Measurements from ENCODE around the gene TBX19.

DNA sequence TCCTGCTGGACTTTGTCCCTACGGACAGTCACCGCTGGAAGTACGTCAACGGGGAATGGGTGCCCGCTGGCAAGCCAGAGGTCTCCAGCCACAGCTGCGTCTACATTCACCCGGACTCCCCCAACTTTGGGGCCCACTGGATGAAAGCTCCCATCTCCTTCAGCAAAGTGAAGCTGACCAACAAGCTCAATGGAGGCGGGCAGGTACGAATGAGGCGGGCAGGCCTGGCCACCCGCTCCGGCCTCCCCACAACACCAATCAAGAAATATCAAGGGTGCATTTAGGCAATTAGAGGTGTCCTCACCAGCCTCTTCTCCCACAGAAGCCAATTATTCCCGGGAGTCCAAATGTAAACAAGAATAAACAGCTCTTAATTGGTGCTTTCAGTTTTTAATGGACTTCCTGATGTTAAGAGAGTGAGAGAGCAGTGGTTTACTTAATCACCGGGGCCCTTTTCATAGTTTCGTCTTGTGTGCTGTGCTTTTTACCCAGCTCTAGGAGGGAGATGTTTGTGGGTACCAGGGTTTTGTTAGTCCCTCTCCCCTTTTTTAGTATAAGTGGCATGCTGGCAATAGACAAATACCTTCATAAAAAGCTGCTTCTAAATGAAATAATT, 10.7 kb downstream of the TBX19 start:
- TF ChIP-seq, protein P1, sequence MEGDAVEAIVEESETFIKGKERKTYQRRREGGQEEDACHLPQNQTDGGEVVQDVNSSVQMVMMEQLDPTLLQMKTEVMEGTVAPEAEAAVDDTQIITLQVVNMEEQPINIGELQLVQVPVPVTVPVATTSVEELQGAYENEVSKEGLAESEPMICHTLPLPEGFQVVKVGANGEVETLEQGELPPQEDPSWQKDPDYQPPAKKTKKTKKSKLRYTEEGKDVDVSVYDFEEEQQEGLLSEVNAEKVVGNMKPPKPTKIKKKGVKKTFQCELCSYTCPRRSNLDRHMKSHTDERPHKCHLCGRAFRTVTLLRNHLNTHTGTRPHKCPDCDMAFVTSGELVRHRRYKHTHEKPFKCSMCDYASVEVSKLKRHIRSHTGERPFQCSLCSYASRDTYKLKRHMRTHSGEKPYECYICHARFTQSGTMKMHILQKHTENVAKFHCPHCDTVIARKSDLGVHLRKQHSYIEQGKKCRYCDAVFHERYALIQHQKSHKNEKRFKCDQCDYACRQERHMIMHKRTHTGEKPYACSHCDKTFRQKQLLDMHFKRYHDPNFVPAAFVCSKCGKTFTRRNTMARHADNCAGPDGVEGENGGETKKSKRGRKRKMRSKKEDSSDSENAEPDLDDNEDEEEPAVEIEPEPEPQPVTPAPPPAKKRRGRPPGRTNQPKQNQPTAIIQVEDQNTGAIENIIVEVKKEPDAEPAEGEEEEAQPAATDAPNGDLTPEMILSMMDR (conservative IDR thresholded peaks at IDR 0.05; ENCODE audit: low read length), result no peak
- TF ChIP-seq EZH2phosphoT487 (IDR thresholded peaks at IDR 0.05; ENCODE audit: borderline replicate concordance, low read depth, low read length), result no peak
